ENCODE data around the gene CDPF1.

CDPF1 gene

DNA sequence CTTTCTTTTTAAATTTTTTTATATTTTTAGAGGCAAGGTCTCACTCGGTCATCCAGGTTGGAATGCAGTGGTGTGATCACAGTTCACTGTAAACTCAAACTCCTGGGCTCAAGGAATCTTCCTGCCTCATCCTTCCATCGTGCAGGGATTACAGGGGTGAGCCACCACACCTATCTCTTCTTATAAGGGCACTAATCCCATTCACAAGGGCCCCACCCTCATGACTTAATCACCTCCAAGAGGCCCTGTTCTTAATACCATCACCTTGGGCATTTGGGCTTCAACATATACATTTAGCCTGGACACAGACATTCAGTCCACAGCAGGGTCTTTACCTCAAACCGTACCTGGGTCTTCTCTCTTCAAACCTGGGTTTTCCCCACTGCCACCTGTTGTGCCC, 42.1 kb upstream of the CDPF1 start:
- H4K20me1 ChIP-seq = no peaks in the 10 kb centered on the region
- peak overlapping the region; percentile 82 for H3K4me2 ChIP-seq
- peak overlapping the region; percentile 75 for H3K27ac ChIP-seq
- no peaks in the 10 kb centered on the region for H3K27me3 ChIP-seq
- H3K36me3 ChIP-seq = 0 out of 2 replicates have a peak, but pooled peaks cover 11% of the 10 kb centered on the region
- H3K4me3 ChIP-seq = 0 out of 2 replicates have a peak overlapping the region, but pooled peaks have one; percentile 3
- 0 out of 2 replicates have a peak, but pooled peaks cover 4% of the 10 kb centered on the region for H3K9me3 ChIP-seq
- H3K4me1 ChIP-seq = peaks cover 88% of the 10 kb centered on the region
- no peak for TF ChIP-seq Cebpa-rat (IDR thresholded peaks at IDR 0.05)
- no peak overlapping the region for H3K9ac ChIP-seq

DNA sequence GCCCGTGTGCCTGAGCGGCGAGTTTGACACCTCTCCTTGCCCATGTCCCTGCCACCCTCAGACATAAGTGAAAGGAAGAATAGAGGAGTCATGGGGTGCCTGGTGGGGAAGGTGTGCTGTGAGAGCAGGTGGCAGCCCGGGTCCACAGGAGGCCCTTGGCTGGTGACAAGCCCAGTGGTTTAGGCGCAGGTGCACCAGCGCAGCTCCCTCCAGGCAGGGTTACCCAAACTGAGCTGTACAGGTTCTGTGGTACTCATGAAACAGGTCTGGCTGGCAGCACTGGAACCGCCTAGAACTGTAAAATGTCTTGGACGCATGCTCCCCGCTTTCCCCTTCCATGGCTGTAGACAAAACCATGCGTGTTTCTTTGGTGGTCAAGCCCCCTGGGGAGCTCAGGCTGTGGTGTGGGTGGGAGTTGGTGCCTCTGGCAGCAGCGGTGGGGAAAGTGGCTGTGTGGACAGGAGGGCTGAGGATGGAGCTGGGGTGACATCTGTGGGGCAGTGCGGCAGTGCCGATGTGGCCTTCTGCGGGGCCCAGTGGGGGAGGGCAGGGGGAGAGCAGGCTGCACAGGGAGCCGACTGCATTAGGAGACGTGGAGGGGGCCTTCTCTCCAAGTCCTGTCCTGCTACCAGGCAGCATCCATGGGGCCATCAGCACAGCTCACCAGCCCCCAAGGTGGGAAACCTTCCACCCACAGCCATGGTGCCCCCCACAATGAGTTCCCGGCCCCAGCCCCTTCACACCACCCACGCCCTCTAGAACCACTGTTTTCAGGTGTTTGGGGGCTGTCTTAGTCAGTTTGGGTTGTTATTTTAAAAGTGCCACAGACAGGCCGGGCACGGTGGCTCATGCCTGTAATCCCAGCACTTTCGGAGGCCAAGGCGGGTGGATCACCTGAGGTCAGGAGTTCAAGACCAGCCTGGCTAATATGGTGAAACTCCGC, 41.0 kb upstream of the CDPF1 start:
- no peak overlapping the region for H3K4me3 ChIP-seq
- H3K4me2 ChIP-seq = peak overlapping the region; percentile 94
- no peaks in the 10 kb centered on the region for H4K20me1 ChIP-seq
- no peak for TF ChIP-seq Cebpa-rat (IDR thresholded peaks at IDR 0.05)
- H3K27me3 ChIP-seq = no peaks in the 10 kb centered on the region
- peak overlapping the region; percentile 89 for H3K27ac ChIP-seq
- H3K9ac ChIP-seq = no peak overlapping the region
- H3K9me3 ChIP-seq = 0 out of 2 replicates have a peak, but pooled peaks cover 4% of the 10 kb centered on the region
- H3K36me3 ChIP-seq = 0 out of 2 replicates have a peak, but pooled peaks cover 17% of the 10 kb centered on the region
- peaks cover 95% of the 10 kb centered on the region for H3K4me1 ChIP-seq

DNA sequence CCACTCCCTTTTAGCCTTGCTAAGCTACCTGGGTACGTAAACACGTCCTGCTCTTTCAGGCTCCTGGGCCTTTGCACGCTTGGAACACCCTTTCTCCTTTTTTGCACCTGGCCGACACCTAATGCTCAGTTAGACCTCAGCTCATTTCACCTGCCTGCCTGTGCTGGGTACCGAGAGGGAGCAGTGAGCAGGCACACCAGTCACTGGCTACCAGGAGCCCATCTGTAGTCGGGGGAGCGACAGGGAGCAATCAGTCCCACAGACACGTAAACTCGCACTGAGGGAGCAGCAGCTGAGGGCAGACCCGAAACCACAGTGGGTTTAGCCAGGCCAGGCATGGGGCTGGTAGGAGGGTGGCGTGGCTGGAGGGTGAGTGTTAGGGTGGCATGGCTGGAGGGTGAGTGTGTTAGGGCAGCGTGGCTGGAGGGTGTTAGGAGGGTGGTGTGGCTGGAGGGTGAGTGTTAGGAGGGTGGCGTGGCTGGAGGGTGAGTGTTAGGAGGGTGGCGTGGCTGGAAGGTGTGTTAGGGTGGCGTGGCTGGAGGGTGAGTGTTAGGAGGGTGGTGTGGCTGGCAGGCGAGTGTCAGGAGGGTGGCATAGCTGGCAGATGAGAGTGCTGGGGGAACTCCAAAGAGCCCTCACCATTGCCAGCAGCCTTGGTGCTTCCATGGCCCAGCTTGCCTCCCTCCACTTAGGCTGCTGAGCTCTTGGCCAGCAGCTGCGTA, 40.2 kb upstream of the CDPF1 start:
- Histone ChIP-seq H3K27ac (peak overlapping the region; percentile 89), H3K4me1 (peaks cover 90% of the 10 kb centered on the region), H3K9ac (no peak overlapping the region), H4K20me1 (no peaks in the 10 kb centered on the region), H3K27me3 (no peaks in the 10 kb centered on the region), H3K36me3 (peaks cover 18% of the 10 kb centered on the region; the same call in 1 of the 2 replicates), H3K4me3 (no peak overlapping the region), H3K4me2 (peak overlapping the region; percentile 94), H3K9me3 (0 out of 2 replicates have a peak, but pooled peaks cover 4% of the 10 kb centered on the region)
- no peak for TF ChIP-seq Cebpa-rat (IDR thresholded peaks at IDR 0.05)

DNA sequence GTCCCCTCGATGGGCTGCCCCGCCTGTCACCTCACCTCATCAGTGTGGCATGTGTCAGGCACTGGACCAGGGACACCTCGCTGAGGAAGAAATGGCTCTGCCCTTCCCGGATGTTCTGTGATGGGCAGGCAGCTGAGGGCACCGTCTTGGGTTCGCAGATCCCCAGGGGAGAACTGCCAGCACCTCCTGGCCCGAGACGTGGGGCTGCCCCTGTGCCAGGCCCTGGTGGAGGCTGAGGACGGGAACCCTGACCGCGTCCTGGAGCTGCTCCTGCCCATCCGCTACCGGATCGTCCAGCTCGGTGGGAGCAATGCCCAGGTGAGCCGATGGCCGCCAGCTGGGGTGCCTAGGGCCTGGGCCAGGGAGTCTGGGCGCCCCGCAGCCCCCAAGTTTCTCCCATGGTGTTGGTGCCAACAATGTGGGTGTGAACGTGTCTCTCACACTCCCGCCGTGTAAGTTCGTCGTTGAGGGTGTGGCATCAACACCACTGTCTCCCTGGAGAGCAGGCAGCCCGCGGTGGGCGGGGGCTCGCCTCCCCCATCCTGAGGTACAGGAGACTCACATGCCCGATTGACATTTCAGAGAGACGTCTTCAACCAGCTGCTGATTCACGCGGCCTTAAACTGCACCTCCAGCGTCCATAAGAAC, 39.3 kb upstream of the CDPF1 start:
- 0 out of 2 replicates have a peak, but pooled peaks cover 4% of the 10 kb centered on the region for H3K9me3 ChIP-seq
- peaks cover 27% of the 10 kb centered on the region for H3K36me3 ChIP-seq
- peak overlapping the region; percentile 94 for H3K4me2 ChIP-seq
- TF ChIP-seq Cebpa-rat (IDR thresholded peaks at IDR 0.05) = no peak
- H3K4me1 ChIP-seq = peaks cover 81% of the 10 kb centered on the region
- peak overlapping the region; percentile 89 for H3K27ac ChIP-seq
- no peaks in the 10 kb centered on the region for H4K20me1 ChIP-seq
- H3K27me3 ChIP-seq = no peaks in the 10 kb centered on the region
- peak overlapping the region; percentile 59; the same call in 1 of the 2 replicates for H3K9ac ChIP-seq
- H3K4me3 ChIP-seq = no peak overlapping the region

DNA sequence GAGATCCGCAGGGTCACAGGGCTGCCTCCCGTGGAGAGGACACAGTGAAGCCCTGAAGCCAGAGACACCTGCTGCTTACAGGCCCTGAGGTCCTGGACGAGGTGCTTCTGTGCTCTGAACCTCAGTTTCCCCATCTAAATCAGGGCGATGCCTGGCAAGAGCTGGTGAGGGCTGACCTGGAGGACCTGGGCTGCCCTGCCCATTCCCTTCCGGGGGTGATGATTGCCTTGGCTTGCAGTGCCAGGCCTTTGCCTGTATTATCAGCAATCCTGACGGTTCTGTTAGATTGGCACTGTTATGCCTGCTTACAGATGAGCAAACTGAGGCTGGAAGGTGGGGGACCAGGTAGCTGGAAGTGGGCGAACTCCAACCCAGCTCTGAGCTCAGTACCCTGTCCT, 38.8 kb upstream of the CDPF1 start:
- H3K9me3 ChIP-seq = 0 out of 2 replicates have a peak, but pooled peaks cover 4% of the 10 kb centered on the region
- H3K4me2 ChIP-seq = peak overlapping the region; percentile 94
- no peaks in the 10 kb centered on the region for H3K27me3 ChIP-seq
- peak overlapping the region; percentile 89 for H3K27ac ChIP-seq
- peaks cover 31% of the 10 kb centered on the region for H3K36me3 ChIP-seq
- no peaks in the 10 kb centered on the region for H4K20me1 ChIP-seq
- no peak overlapping the region for H3K4me3 ChIP-seq
- H3K4me1 ChIP-seq = peaks cover 75% of the 10 kb centered on the region
- no peak for TF ChIP-seq Cebpa-rat (IDR thresholded peaks at IDR 0.05)
- peak overlapping the region; percentile 59; the same call in 1 of the 2 replicates for H3K9ac ChIP-seq

DNA sequence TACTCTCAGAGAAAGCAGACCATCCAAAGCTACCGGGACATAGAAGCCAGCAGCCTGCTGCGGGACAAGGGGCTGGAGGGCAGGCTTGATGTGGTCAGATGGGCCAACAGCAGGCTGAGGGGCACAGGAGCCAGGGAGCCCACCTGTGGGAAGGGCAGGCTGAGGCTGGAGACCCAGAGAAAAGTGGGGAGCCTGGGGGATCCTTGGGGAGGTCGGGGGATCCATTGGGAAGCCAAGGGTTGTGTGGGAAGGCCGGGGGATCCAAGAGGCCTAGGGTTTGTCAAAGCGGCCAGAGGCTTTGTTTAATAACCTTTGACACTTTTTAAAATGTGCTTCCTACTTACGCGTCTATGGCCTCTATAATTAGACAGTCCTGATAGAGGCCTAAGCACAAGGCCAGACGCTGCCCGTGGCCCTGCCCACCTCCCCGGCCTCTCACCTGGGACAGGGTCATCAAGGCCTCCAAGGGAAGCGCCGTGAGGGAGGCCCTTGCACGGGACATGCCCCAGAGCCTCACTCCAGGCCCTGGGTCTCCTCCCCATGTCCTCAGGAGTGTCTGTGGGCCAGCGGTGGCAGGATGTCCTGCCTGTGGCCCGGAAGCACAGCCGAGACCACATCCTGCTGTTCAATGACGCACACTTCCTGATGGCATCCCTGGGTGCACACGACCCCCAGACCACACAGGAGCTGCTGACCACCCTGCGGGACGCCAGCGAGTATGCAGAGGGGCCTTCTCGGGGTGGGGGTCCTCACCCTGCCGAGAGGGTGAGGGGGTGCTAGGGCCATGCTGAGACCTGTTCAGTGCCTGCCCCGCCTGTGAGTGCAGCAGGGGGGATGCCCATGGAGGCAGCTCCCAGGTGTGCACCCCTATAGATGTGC, 38.0 kb upstream of the CDPF1 start:
- H3K4me2 ChIP-seq = peak overlapping the region; percentile 94
- peak overlapping the region; percentile 35 for H3K4me3 ChIP-seq
- peak overlapping the region; percentile 89 for H3K27ac ChIP-seq
- peak overlapping the region; percentile 59 for H3K9ac ChIP-seq
- 0 out of 2 replicates have a peak, but pooled peaks cover 4% of the 10 kb centered on the region for H3K9me3 ChIP-seq
- TF ChIP-seq Cebpa-rat (IDR thresholded peaks at IDR 0.05) = no peak
- H3K36me3 ChIP-seq = peaks cover 34% of the 10 kb centered on the region
- no peaks in the 10 kb centered on the region for H3K27me3 ChIP-seq
- H3K4me1 ChIP-seq = peaks cover 68% of the 10 kb centered on the region
- H4K20me1 ChIP-seq = no peaks in the 10 kb centered on the region

DNA sequence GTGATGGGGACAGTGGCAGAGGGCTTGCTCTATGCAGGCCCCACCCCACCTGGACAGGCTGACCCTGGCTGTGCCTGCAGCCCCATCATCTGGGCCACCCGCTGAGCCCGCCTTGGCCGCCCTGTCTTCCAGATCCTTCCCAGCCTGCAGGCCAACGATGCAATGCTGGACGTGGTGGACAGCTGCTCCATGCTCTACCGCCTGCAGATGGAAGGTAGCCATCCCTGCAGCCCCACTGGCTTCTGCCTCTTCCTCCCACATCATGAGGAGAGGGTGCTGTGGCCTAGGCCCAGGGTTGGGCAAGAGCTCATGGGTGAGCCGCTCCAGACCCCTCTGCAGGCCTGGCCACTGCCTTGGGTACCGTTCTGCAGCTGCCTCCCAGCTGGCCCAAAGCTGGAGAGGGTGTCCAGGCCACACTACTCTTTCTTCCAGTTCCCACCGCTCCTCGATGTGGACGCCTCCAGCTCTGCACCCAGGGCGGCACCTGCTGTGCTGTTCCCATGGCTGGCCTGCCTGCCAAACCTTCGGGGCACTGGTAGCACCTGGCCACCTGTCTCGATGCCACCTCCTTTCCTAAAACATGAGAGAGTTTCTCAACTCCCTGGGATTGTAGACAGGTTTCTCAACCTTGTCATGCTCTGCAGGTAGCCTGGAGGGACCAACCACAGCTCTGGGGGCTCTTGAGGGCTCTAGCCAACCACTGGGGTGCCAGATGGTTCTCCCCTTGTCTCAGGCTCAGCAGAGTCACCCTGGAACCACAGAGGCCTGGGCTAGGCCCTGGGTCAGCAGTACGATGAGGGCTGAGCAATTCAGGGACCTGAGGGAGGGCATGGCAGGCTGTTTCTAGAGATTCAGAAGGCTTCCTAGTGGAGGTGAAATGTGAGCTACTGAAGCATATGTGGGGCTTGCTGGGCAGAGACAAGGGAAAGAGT, 37.1 kb upstream of the CDPF1 start:
- no peak for TF ChIP-seq Cebpa-rat (IDR thresholded peaks at IDR 0.05)
- Histone ChIP-seq H3K9me3 (0 out of 2 replicates have a peak, but pooled peaks cover 4% of the 10 kb centered on the region), H3K4me3 (peak overlapping the region; percentile 35; the same call in 1 of the 2 replicates), H3K27me3 (no peaks in the 10 kb centered on the region), H4K20me1 (no peaks in the 10 kb centered on the region), H3K4me2 (peak overlapping the region; percentile 94), H3K27ac (peak overlapping the region; percentile 89), H3K9ac (peak overlapping the region; percentile 59), H3K4me1 (peaks cover 59% of the 10 kb centered on the region), H3K36me3 (peaks cover 39% of the 10 kb centered on the region)

DNA sequence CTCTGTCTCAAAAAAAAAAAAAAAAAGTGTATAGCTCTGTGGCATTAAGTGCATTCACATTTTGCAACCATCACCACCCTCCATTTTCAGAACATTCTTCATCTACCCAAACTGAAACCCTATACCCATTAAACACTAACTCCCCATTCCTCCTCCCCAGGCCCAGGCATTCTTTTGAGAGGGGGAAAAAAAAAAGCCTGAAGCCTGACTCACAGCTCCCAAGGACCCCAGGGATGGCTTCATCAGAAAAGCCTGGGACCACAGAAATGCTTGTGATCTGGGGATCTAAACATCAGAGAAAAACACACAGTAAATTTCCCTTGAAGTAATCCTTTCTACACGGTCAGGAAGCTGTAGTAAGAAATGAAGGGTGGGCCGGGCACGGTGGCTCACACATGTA, 35.9 kb upstream of the CDPF1 start:
- no peaks in the 10 kb centered on the region for H3K9me3 ChIP-seq
- H3K9ac ChIP-seq = no peak overlapping the region
- H3K27ac ChIP-seq = no peak overlapping the region
- H3K4me2 ChIP-seq = no peak overlapping the region
- no peaks in the 10 kb centered on the region for H3K27me3 ChIP-seq
- H3K36me3 ChIP-seq = peaks cover 41% of the 10 kb centered on the region
- H4K20me1 ChIP-seq = no peaks in the 10 kb centered on the region
- peaks cover 61% of the 10 kb centered on the region for H3K4me1 ChIP-seq
- no peak for TF ChIP-seq Cebpa-rat (IDR thresholded peaks at IDR 0.05)
- no peak overlapping the region for H3K4me3 ChIP-seq

All from BLaER1 (cell line).